Measurements from ENCODE around the gene ADK.
A peak's percentile ranks its signal among the peaks of the same experiment; 100 is the strongest.

The ADK gene

DNA sequence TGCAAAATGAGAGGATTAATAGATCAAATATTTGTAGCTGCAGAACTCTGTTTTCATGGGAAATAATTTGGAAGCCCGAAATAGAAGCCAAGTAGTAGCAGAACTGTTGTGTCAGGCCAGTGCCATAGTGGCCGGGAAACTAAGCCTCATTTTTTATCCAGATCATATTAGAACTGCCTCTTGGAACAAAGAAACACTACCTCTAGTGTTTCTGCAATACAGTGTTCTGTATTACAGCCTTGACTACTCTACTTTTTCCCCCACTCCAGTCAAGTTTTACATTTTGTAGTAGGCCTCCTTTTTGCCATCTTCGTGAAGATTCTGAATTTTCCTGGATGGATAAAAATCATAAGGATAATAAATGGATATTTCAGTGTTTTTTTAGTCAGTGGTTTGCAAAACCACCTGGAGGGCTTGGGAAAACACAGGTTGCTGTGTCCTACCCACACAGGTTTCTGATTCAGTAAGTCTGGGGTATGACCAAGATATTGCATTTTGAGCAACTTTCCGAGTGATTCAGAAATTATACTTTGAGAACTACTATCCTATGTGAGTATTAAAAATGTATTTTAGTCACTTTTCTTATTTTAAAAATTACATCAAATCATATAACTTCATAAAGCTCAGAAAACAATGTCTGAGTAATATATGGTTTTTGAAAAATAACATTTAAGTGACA lies 349.1 kb downstream of the ADK start:
- no peak for DNase-seq (ENCODE audit: low read depth)
- no peak overlapping the region for H3K4me3 ChIP-seq (ENCODE audit: low read length)
- no peak for TF ChIP-seq CTCF (conservative IDR thresholded peaks at IDR 0.05; ENCODE audit: low read length)

GRCh38 chr10:74500816-74501215 lies 349.8 kb downstream of the ADK start:
- no peak overlapping the region for H3K4me3 ChIP-seq (ENCODE audit: low read length)
- DNase-seq (ENCODE audit: low read depth) = peak; percentile 56
- no peak for TF ChIP-seq CTCF (conservative IDR thresholded peaks at IDR 0.05; ENCODE audit: low read length)

DNA sequence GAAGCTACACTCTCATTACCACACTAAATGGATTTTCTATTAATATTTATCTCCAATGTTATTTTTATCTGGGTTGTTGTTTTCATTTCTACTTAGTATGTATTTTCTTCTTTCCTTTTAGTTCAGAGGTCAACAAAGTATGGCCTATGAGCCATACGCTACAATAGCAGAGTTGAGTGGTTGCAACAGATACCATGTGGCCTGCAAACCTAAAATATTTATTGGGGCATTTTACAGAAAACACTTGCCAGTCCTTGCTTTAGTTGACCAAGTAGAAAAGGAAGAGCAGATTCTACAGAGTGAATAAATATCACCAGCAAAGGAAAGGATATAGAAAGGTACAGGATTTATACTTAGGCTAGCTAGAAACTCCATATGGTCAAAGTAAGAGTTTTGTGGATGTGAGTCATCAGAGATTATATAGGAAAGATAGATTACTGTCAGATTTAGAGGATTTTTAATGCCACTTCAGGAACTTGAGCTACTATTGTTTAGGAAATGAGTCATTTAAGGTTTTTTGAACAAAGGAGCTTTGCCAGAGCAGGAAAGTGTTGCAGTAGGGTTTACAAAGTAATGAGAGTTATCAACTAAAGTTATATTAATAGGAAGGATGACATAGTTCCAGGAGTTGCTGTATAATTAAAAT lies 352.1 kb downstream of the ADK start:
- DNase-seq (ENCODE audit: low read depth) = peak; percentile 52
- TF ChIP-seq CTCF (conservative IDR thresholded peaks at IDR 0.05; ENCODE audit: low read length) = no peak
- H3K4me3 ChIP-seq (ENCODE audit: low read length) = no peak overlapping the region

GRCh38 chr10:74507951-74508350 lies 356.9 kb downstream of the ADK start:
- H3K4me3 ChIP-seq (ENCODE audit: low read length) = no peak overlapping the region

DNA sequence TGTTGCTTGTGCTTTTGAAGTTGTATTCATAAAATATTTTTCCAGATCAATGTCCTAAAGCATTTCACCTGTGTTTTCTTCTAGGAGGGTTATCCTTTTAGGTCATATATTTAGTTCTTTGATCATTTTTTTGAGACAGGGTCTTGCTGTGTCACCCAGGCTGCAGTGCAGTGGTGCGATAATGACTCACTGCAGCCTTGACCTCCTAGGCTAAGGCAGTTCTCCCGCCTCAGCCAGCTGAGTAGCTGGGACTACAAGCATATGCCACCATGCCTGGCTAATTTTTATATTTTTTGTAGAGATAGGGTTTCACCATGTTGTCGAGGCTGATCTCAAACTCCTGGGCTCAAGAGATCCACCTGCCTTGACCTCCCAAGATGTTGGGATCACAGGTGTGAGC lies 359.6 kb downstream of the ADK start:
- TF ChIP-seq CTCF (conservative IDR thresholded peaks at IDR 0.05; ENCODE audit: low read length) = no peak
- no peak for DNase-seq (ENCODE audit: low read depth)
- H3K4me3 ChIP-seq (ENCODE audit: low read length) = no peak overlapping the region

More at GRCh38 chr10:74507951-74508350, 356.9 kb downstream of the ADK start:
- no peak for TF ChIP-seq CTCF (conservative IDR thresholded peaks at IDR 0.05; ENCODE audit: low read length)
- no peak for DNase-seq (ENCODE audit: low read depth)

GRCh38 chr10:74511051-74511450 lies 360.0 kb downstream of the ADK start:
- no peak for DNase-seq (ENCODE audit: low read depth)
- no peak overlapping the region for H3K4me3 ChIP-seq (ENCODE audit: low read length)
- no peak for TF ChIP-seq CTCF (conservative IDR thresholded peaks at IDR 0.05; ENCODE audit: low read length)

- DNase-seq (ENCODE audit: low read depth) = no peak
- TF ChIP-seq CTCF (conservative IDR thresholded peaks at IDR 0.05; ENCODE audit: low read length) = no peak
These were observed 363.3 kb downstream of the ADK start for GRCh38 chr10:74514322-74514721.

More at GRCh38 chr10:74514322-74514721, 363.3 kb downstream of the ADK start:
- H3K4me3 ChIP-seq (ENCODE audit: low read length) = no peak overlapping the region

All from AG10803 (cell line).